Measurements from ENCODE around the gene ALG3.

ALG3 gene

GRCh38 chr3:184223946-184224345 lies 24.8 kb downstream of the ALG3 start:
- TF ChIP-seq REST (IDR thresholded peaks at IDR 0.05; ENCODE audit: insufficient read depth in 1 of 2, low read depth in 2 of 2, low read length in 2 of 2) (no peak), POLR2AphosphoS5 (IDR thresholded peaks at IDR 0.05; ENCODE audit: low read depth, low read length) (no peak), TAF1 (IDR thresholded peaks at IDR 0.05; ENCODE audit: borderline replicate concordance, insufficient read depth, low read length) (no peak), SIN3A (IDR thresholded peaks at IDR 0.05; ENCODE audit: borderline replicate concordance, insufficient read depth, low read length) (no peak), FOXP2 (optimal IDR thresholded peaks at IDR 0.05; ENCODE audit: borderline replicate concordance, extremely low read depth, extremely low read length, insufficient read depth) (no peak)

- TF ChIP-seq FOXP2 (optimal IDR thresholded peaks at IDR 0.05; ENCODE audit: borderline replicate concordance, extremely low read depth, extremely low read length, insufficient read depth) = no peak
- no peak for TF ChIP-seq POLR2AphosphoS5 (IDR thresholded peaks at IDR 0.05; ENCODE audit: low read depth, low read length)
- no peak for TF ChIP-seq SIN3A (IDR thresholded peaks at IDR 0.05; ENCODE audit: borderline replicate concordance, insufficient read depth, low read length)
- no peak for TF ChIP-seq REST (IDR thresholded peaks at IDR 0.05; ENCODE audit: insufficient read depth in 1 of 2, low read depth in 2 of 2, low read length in 2 of 2)
- no peak for TF ChIP-seq TAF1 (IDR thresholded peaks at IDR 0.05; ENCODE audit: borderline replicate concordance, insufficient read depth, low read length)
Observed at GRCh38 chr3:184222521-184222920, 26.2 kb downstream of the ALG3 start.

- no peak for TF ChIP-seq TAF1 (IDR thresholded peaks at IDR 0.05; ENCODE audit: borderline replicate concordance, insufficient read depth, low read length)
Observed at GRCh38 chr3:184218814-184219213, 29.9 kb downstream of the ALG3 start.

GRCh38 chr3:184211718-184212117 lies 37.0 kb downstream of the ALG3 start:
- no peak for TF ChIP-seq FOXP2 (optimal IDR thresholded peaks at IDR 0.05; ENCODE audit: borderline replicate concordance, extremely low read depth, extremely low read length, insufficient read depth)
- TF ChIP-seq REST (IDR thresholded peaks at IDR 0.05; ENCODE audit: insufficient read depth in 1 of 2, low read depth in 2 of 2, low read length in 2 of 2) = no peak
- TF ChIP-seq POLR2AphosphoS5 (IDR thresholded peaks at IDR 0.05; ENCODE audit: low read depth, low read length) = no peak
- TF ChIP-seq TAF1 (IDR thresholded peaks at IDR 0.05; ENCODE audit: borderline replicate concordance, insufficient read depth, low read length) = no peak
- no peak for TF ChIP-seq SIN3A (IDR thresholded peaks at IDR 0.05; ENCODE audit: borderline replicate concordance, insufficient read depth, low read length)

GRCh38 chr3:184211297-184211696 lies 37.5 kb downstream of the ALG3 start:
- TF ChIP-seq SIN3A (IDR thresholded peaks at IDR 0.05; ENCODE audit: borderline replicate concordance, insufficient read depth, low read length) (no peak), POLR2AphosphoS5 (IDR thresholded peaks at IDR 0.05; ENCODE audit: low read depth, low read length) (no peak), FOXP2 (optimal IDR thresholded peaks at IDR 0.05; ENCODE audit: borderline replicate concordance, extremely low read depth, extremely low read length, insufficient read depth) (no peak), TAF1 (IDR thresholded peaks at IDR 0.05; ENCODE audit: borderline replicate concordance, insufficient read depth, low read length) (no peak)

- no peak for TF ChIP-seq FOXP2 (optimal IDR thresholded peaks at IDR 0.05; ENCODE audit: borderline replicate concordance, extremely low read depth, extremely low read length, insufficient read depth)
- no peak for TF ChIP-seq POLR2AphosphoS5 (IDR thresholded peaks at IDR 0.05; ENCODE audit: low read depth, low read length)
- no peak for TF ChIP-seq SIN3A (IDR thresholded peaks at IDR 0.05; ENCODE audit: borderline replicate concordance, insufficient read depth, low read length)
- no peak for TF ChIP-seq TAF1 (IDR thresholded peaks at IDR 0.05; ENCODE audit: borderline replicate concordance, insufficient read depth, low read length)
- TF ChIP-seq REST (IDR thresholded peaks at IDR 0.05; ENCODE audit: insufficient read depth in 1 of 2, low read depth in 2 of 2, low read length in 2 of 2) = no peak
Observed at GRCh38 chr3:184209146-184209923, 39.4 kb downstream of the ALG3 start.

All from PFSK-1 (cell line).